Bronchial epithelial cell (primary cell): ENCODE data around the gene KMT5C. TPM values are rescaled to one million over a fixed set of nuclear protein-coding genes. Genes with fewer than 3 reads are reported as not detected.
A peak's percentile ranks its signal among the peaks of the same experiment; 100 is the strongest.

Source experiments
- DNase-seq: peaks from one replicate; pipeline ENCODE4 v3.0.0-alpha.2; 2010; ENCODE audit warnings: low read depth
- FAIRE-seq: peaks from 2 replicates; lab custom pipeline; 2011; peaks lifted over from hg19 to GRCh38; lab: Jason Lieb, UNC
- H3K27me3 ChIP-seq: 2 replicates; pipeline ENCODE4 v1.5.1; 2011; ENCODE audit warnings: low read length; ENCODE audit not compliant: control insufficient read depth, insufficient read depth
- H3K36me3 ChIP-seq: 2 replicates; pipeline ENCODE4 v1.5.1; 2011; ENCODE audit warnings: low read length; ENCODE audit not compliant: control insufficient read depth, insufficient read depth
- H3K4me3 ChIP-seq: 2 replicates; pipeline ENCODE4 v1.5.1; 2011; ENCODE audit warnings: mild to moderate bottlenecking, low read depth, low read length, control low read depth
- CTCF ChIP-seq: IDR thresholded peaks from 2 replicates; pipeline ENCODE4 v1.5.1; 2011; ENCODE audit warnings: mild to moderate bottlenecking, moderate library complexity, low read length, control low read depth, inconsistent platforms; ENCODE audit not compliant: insufficient read depth, severe bottlenecking
- total RNA-seq: library from RNA; depleted of rRNA; stranded (reverse); fragments of >200 nt; gene quantifications from 2 replicates; pipeline ENCODE4 v1.2.1, GENCODE V29; 2014

Gene KMT5C
- total RNA-seq, 1 donor from 2014 or later = 5.3 TPM

GRCh38 chr19:55302318-55302703 is 37.4 kb upstream of the KMT5C start:
- no peak for FAIRE-seq
- no peak for DNase-seq
- no peaks in the 10 kb centered on the region for H3K27me3 ChIP-seq
- TF ChIP-seq CTCF = no peak
- no peaks in the 10 kb centered on the region for H3K36me3 ChIP-seq
- H3K4me3 ChIP-seq = peak overlapping the region; percentile 20

GRCh38 chr19:55303477-55303876 is 36.2 kb upstream of the KMT5C start:
- FAIRE-seq (no peak), DNase-seq (no peak)
- no peak for TF ChIP-seq CTCF
- Histone ChIP-seq H3K36me3 (no peaks in the 10 kb centered on the region), H3K4me3 (no peak overlapping the region), H3K27me3 (no peaks in the 10 kb centered on the region)

- no peak for TF ChIP-seq CTCF
- Histone ChIP-seq H3K27me3 (no peaks in the 10 kb centered on the region), H3K4me3 (no peak overlapping the region), H3K36me3 (no peaks in the 10 kb centered on the region)
- peak; percentile 54 for DNase-seq
- no peak for FAIRE-seq
Measured at GRCh38 chr19:55304279-55304978, 35.2 kb upstream of the KMT5C start.

GRCh38 chr19:55304980-55305379 is 34.7 kb upstream of the KMT5C start:
- TF ChIP-seq CTCF = no peak
- Histone ChIP-seq H3K27me3 (no peaks in the 10 kb centered on the region), H3K4me3 (no peak overlapping the region), H3K36me3 (no peaks in the 10 kb centered on the region)
- no peak for DNase-seq
- FAIRE-seq = no peak

- DNase-seq (peak; percentile 26), FAIRE-seq (no peak)
- H3K4me3 ChIP-seq = no peak overlapping the region
- no peaks in the 10 kb centered on the region for H3K36me3 ChIP-seq
- H3K27me3 ChIP-seq = no peaks in the 10 kb centered on the region
- no peak for TF ChIP-seq CTCF
Measured at GRCh38 chr19:55305491-55305890, 34.2 kb upstream of the KMT5C start.
